ENCODE data around the gene LRRC4B. TPM values are rescaled to one million over a fixed set of nuclear protein-coding genes. Genes with fewer than 3 reads are reported as not detected.

The LRRC4B gene
- total RNA-seq, 1 donor from 2014 or later: 3.9 TPM

DNA sequence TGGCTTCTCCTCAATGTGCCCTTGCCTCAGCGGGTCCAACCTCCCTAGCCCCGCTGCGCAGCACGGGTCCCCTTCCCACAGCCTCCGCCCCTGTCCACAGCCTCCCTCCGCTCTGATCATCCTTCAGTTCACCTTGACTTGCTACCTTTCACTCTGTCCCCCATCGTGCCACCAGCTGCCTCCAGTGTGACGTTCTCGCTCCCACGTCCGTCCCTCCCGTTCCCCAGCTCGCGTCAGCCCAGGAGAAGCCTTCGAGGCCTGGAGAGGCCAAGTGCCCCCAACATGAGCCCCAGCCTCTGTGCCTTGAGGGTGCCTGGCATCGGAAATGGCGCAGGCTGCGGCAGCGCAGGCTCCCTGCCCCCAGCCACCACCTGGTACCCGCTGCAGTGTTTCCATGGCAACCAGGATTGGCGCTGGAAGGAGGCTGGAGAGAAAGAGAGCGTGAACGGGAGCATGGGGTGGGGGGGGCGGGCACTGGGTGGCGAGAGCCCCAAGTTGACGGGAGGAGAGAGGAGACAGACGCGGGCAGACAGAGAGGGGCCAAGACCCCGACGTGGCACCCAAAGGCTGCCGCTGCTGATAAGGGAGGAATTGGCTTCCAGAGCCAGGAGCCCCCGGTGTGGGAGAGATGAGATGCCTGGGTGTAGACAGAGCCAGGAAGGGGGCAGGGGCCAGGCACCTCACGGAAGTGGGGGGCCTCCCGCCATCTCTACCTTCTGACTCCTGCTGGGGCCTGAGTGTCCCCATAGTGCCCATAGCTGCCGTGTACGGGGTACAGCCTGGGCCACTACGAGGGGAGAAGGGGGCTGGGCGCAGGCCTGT lies 53.7 kb downstream of the LRRC4B start:
- TF ChIP-seq, protein P1, sequence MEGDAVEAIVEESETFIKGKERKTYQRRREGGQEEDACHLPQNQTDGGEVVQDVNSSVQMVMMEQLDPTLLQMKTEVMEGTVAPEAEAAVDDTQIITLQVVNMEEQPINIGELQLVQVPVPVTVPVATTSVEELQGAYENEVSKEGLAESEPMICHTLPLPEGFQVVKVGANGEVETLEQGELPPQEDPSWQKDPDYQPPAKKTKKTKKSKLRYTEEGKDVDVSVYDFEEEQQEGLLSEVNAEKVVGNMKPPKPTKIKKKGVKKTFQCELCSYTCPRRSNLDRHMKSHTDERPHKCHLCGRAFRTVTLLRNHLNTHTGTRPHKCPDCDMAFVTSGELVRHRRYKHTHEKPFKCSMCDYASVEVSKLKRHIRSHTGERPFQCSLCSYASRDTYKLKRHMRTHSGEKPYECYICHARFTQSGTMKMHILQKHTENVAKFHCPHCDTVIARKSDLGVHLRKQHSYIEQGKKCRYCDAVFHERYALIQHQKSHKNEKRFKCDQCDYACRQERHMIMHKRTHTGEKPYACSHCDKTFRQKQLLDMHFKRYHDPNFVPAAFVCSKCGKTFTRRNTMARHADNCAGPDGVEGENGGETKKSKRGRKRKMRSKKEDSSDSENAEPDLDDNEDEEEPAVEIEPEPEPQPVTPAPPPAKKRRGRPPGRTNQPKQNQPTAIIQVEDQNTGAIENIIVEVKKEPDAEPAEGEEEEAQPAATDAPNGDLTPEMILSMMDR (IDR thresholded peaks at IDR 0.05): no peak
- intact Hi-C loops (cut with DNase I): no loop called here
- H3K27me3 ChIP-seq (ENCODE audit: low read depth): peaks cover 8% of the 10 kb centered on the region
- no peak overlapping the region for H3K27ac ChIP-seq
- peak; percentile 42 for DNase-seq
- no peak for ATAC-seq
- H3K9me3 ChIP-seq: no peaks in the 10 kb centered on the region
- H3K4me3 ChIP-seq: no peak overlapping the region
- peaks cover 8% of the 10 kb centered on the region for H3K4me1 ChIP-seq
- no peaks in the 10 kb centered on the region for H3K36me3 ChIP-seq

DNA sequence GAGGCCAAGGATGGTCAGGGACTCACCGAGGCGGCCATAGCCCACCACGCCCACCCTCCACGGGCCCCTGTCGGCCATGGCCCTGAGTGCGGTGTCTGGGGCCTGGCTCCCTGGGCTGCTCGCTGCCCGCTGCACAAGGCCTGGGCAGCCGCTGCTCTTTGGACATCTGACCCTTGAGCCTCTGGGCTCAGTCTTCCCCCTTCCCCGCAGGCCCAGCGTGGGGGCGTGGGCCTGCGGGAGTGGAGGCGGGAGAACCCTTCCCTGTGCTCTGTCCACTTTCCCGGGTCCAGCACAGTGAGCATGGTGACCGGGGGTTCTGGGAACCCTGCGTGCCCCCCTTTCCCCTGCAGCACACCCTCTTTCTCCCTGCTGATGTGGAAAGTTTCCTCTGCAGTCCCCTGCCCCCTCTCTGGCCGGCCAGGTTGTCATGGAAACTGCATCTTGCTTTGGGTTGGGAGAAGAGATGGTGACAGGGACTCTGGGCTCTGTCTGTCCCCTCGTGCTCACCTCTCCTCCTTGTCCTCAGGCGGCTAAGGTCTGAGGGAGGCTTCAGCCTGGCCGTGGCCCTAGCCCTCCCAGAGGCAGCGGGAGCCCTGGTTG lies 54.4 kb downstream of the LRRC4B start, which contains the start of gene ASPDH:
Gene ASPDH, minus strand, starts transcription at position 168 of the 600 bp plus-strand sequence. Its CDS starts 90 bp downstream, at position 78.
- Histone ChIP-seq H3K27ac (no peak within 1 kb of the TSS), H3K36me3 (no peaks in the 10 kb centered on the region), H3K4me3 (no peak within 1 kb of the TSS), H3K9me3 (no peaks in the 10 kb centered on the region), H3K27me3 (ENCODE audit: low read depth) (peaks cover 8% of the 10 kb centered on the region), H3K4me1 (peaks cover 8% of the 10 kb centered on the region)
- ATAC-seq: no peak
- TF ChIP-seq, protein P1 (IDR thresholded peaks at IDR 0.05): no peak
- intact Hi-C loops (cut with DNase I): no loop called here
- peak; percentile 46 for DNase-seq

DNA sequence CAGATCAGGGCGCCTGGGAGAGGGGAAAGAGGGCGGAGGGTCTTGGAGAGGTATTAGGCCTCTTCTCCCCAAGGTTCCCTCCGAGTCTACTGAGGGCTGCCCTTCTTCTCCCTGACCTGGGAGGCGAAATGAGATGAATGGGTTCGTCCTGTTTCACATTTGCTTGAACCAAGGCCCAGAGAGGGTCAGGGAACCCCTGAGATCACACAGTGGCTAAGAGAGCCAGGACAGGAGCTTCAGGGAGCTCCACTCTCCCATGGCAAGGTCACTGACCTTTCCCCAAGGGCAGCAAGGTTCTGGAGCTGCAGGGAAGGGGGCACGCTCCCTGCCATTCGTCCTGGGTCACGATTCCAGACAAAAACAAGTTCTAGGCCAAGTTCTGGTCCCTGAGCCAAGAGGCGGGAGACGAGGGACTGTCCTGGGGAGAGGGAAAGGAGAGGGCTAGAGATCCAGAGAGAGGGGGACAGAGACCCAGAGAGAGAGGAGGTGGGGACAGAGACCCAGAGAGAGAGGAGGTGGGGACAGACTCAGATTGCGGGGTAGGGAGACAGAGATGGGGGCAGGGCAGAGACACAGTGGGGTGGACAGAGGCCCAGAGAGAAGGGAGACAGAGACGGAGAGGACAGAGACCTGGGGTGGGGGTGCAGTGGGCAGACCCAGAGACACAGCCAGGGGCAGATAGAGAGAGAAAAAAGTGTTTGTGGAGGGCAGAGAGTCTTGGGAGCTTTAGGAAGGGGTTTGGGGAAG lies 55.1 kb downstream of the LRRC4B start:
- Histone ChIP-seq H3K4me1 (peaks cover 8% of the 10 kb centered on the region), H3K9me3 (no peaks in the 10 kb centered on the region), H3K4me3 (no peak overlapping the region), H3K27ac (no peak overlapping the region), H3K27me3 (ENCODE audit: low read depth) (peaks cover 8% of the 10 kb centered on the region), H3K36me3 (no peaks in the 10 kb centered on the region)
- peak; percentile 22 for DNase-seq
- TF ChIP-seq, protein P1 (IDR thresholded peaks at IDR 0.05): no peak
- ATAC-seq: no peak
- intact Hi-C loops (cut with DNase I): no loop called here

DNA sequence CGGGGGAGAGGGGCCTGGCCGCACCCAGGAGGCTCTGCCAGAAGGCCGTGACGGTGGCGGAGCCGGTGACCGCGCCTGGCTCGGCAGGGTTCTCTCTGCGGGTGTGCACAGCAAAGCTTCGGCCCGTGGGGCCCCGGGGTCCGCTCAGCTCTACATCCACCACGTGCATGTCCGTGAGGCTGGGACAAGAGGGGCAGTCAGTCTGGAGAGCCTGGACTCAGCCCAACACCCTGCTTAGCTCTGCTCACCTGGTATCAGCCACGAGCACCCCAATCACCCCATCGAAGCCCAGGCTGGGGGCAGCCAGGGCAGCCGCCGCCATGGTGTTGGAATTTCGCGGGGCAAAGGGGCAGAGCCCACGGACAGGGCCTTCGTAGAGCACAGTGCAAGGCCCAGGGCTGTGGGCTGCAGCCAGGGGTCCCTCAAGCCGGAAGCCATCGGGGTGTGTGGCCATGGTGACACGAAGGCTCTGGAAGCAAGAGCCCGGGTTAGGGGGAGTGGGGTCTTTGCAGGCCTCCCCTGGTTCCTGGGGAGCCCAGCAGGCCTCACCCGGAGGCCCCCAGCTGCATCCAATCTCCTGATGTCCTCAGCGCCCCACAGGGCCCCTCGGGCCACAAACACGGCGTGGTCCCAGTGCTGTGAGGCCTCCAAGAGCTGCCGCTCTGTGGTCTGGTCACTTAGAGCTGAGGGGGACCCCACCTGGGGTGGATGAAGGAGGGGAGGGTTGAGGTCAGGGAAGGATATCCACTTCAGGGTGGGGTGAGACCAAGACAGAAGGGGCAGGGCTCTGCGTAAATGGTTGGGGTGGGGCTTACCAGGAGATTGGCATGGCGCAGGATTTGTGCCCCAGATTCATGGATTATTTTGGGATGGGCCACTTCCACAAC lies 55.9 kb downstream of the LRRC4B start:
- no peak overlapping the region for H3K4me3 ChIP-seq
- peaks cover 8% of the 10 kb centered on the region for H3K27me3 ChIP-seq (ENCODE audit: low read depth)
- TF ChIP-seq, protein P1 (IDR thresholded peaks at IDR 0.05): no peak
- intact Hi-C loops (cut with DNase I): no loop called here
- no peak for ATAC-seq
- no peak overlapping the region for H3K27ac ChIP-seq
- DNase-seq: peak; percentile 57
- H3K4me1 ChIP-seq: peaks cover 8% of the 10 kb centered on the region
- H3K9me3 ChIP-seq: no peaks in the 10 kb centered on the region
- no peaks in the 10 kb centered on the region for H3K36me3 ChIP-seq

Data from lower lobe of right lung (tissue), 2 donors.